B cell (primary cell): Measurements from ENCODE around the gene PLIN5. TPM values are rescaled to one million over a fixed set of nuclear protein-coding genes. Genes with fewer than 3 reads are reported as not detected.

Source experiments
- ATAC-seq: fragments of 200-7000 bp; cut with Tn5 transposase; one replicate; pipeline ENCODE4 v1.10.0; 2021; ENCODE audit warnings: low read depth, mild to moderate bottlenecking, moderate number of reproducible peaks, moderate library complexity
- CTCF ChIA-PET: fragments of 350-600 bp; sonication (Branson Sonifier 250); formaldehyde crosslinking; loops from one replicate; lab custom pipeline; 2021; ENCODE audit warnings: antibody characterized with exemption, inconsistent platforms; lab: Charles Lee
- POLR2A ChIA-PET: fragments of 350-600 bp; sonication (Branson Sonifier 250); formaldehyde crosslinking; loops from one replicate; lab custom pipeline; 2021; ENCODE audit warnings: antibody characterized with exemption; lab: Charles Lee
- DNase-seq: peaks from one replicate; pipeline ENCODE4 v3.0.0; 2013
- H2AFZ ChIP-seq: 2 replicates; pipeline ENCODE4 v1.6.1; 2012; ENCODE audit warnings: mild to moderate bottlenecking, low read depth, low read length; ENCODE audit not compliant: insufficient read depth, poor library complexity, severe bottlenecking
- H3K27ac ChIP-seq, 2 donors: 1 replicate in 1 of 2; 2 replicates in 1 of 2; pipeline ENCODE4 v1.5.1; 2012 to 2013; ENCODE audit warnings: low read length in 2 of 2, mild to moderate bottlenecking in 2 of 2, moderate library complexity in 1 of 2
- H3K27me3 ChIP-seq, 4 experiments: fragments of 200-600 bp in 1 of 4; sonication (generic) in 1 of 4; replicated peaks in 1 of 4; 1 replicate in 2 of 4; 2 replicates in 2 of 4; pipeline versions ENCODE4 v1.6.1 to v1.7.0; 2013 to 2016; ENCODE audit warnings: low read length in 3 of 4, mild to moderate bottlenecking in 2 of 4, mixed read lengths in 1 of 4, moderate library complexity in 1 of 4; ENCODE audit not compliant: insufficient read depth in 4 of 4, control insufficient read depth in 3 of 4; ENCODE audit errors: control extremely low read depth in 1 of 4
- H3K36me3 ChIP-seq, 2 experiments: replicated peaks in 1 of 2; 1 replicate in 1 of 2; 2 replicates in 1 of 2; pipeline versions ENCODE4 v1.6.1 to v1.7.1; 2013; ENCODE audit warnings: low read length in 1 of 2; ENCODE audit not compliant: insufficient read depth in 2 of 2, control insufficient read depth in 1 of 2; ENCODE audit errors: control extremely low read depth in 1 of 2, extremely low read depth in 1 of 2
- H3K4me1 ChIP-seq, 2 donors: fragments of 200-600 bp in 1 of 2; sonication (generic) in 1 of 2; 1 replicate in 1 of 2; 2 replicates in 1 of 2; pipeline versions ENCODE4 v1.5.1 to v1.6.1; 2013 to 2017; ENCODE audit warnings: low read length in 2 of 2; ENCODE audit not compliant: control insufficient read depth in 2 of 2, insufficient read depth in 2 of 2
- H3K4me2 ChIP-seq: replicated peaks from 2 replicates; pipeline ENCODE3; 2012; ENCODE audit warnings: mild to moderate bottlenecking, low read depth, low read length; ENCODE audit not compliant: poor library complexity, severe bottlenecking
- H3K4me3 ChIP-seq, 5 experiments: fragments of 200-600 bp in 1 of 5; sonication (generic) in 1 of 5; 1 replicate in 3 of 5; 2 replicates in 2 of 5; pipeline versions ENCODE4 v1.5.1 to v1.7.0; 2011 to 2016; ENCODE audit warnings: low read length in 4 of 5, mild to moderate bottlenecking in 4 of 5, low read depth in 2 of 5, control low read depth in 1 of 5, moderate library complexity in 1 of 5; ENCODE audit not compliant: insufficient read depth in 1 of 5; ENCODE audit errors: control extremely low read depth in 1 of 5, extremely low read depth in 1 of 5
- H3K79me2 ChIP-seq: fragments of 200-600 bp; sonication (generic); one replicate; pipeline ENCODE4 v1.6.0; 2016; ENCODE audit warnings: low read length; ENCODE audit not compliant: control insufficient read depth, insufficient read depth
- H3K9ac ChIP-seq: fragments of 200-600 bp; sonication (generic); 2 replicates; pipeline ENCODE4 v1.6.1; 2017; ENCODE audit warnings: mild to moderate bottlenecking, low read length, moderate library complexity
- H3K9me3 ChIP-seq, 3 donors: one replicate each; pipeline versions ENCODE4 v1.6.1 to v1.7.1; 2013; ENCODE audit warnings: low read length in 2 of 3; ENCODE audit not compliant: control insufficient read depth in 2 of 3, insufficient read depth in 1 of 3; ENCODE audit errors: control extremely low read depth in 1 of 3
- H4K20me1 ChIP-seq: 2 replicates; pipeline ENCODE4 v1.6.0; 2012; ENCODE audit warnings: mild to moderate bottlenecking, low read length; ENCODE audit not compliant: insufficient read depth, control insufficient read depth, poor library complexity, severe bottlenecking
- H3K27ac Mint-ChIP-seq: one replicate; pipeline ENCODE4 v1.8.0; 2021; ENCODE audit warnings: mixed read lengths
- H3K27me3 Mint-ChIP-seq: one replicate; pipeline ENCODE4 v1.8.0; 2021; ENCODE audit warnings: mixed read lengths
- H3K4me1 Mint-ChIP-seq: one replicate; pipeline ENCODE4 v1.8.0; 2021; ENCODE audit warnings: mixed read lengths
- H3K4me3 Mint-ChIP-seq: one replicate; pipeline ENCODE4 v1.8.0; 2021; ENCODE audit warnings: mixed read lengths
- H3K9me3 Mint-ChIP-seq: one replicate; pipeline ENCODE4 v1.8.0; 2022; ENCODE audit warnings: mixed read lengths; ENCODE audit not compliant: insufficient read depth
- EZH2 ChIP-seq: IDR thresholded peaks from 2 replicates; pipeline ENCODE4 v1.6.1; 2012; ENCODE audit warnings: borderline replicate concordance, low read depth, mild to moderate bottlenecking, moderate library complexity, low read length; ENCODE audit not compliant: insufficient read depth, poor library complexity, severe bottlenecking
- WGBS: methylation state at CpG from one replicate; pipeline ENCODE4 v1.1.5; 2013; ENCODE audit warnings: missing lambda C conversion rate; ENCODE audit not compliant: insufficient coverage; 5-methylcytosine and 5-hydroxymethylcytosine counted together
- intact Hi-C: fragments of 100-400 bp; cut with micrococcal nuclease; formaldehyde crosslinking; loops from one replicate; pipeline ENCODE4 v1.10.0; 2022
- polyA plus RNA-seq: library from polyadenylated mRNA; depleted of rRNA; stranded (reverse); fragments of >200 nt; gene quantifications from 2 replicates; pipeline ENCODE4 v1.2.3, GENCODE V29; 2012
- total RNA-seq, 2 donors: library from RNA; stranded (reverse); fragments of 120-200 nt in 1 of 2; gene quantifications; 1 replicate in 1 of 2; 2 replicates in 1 of 2; pipeline versions ENCODE4 v1.2.3 to v1.2.4, GENCODE V29; 2013 to 2022
- TF ChIP-seq, protein P1 (sequence below): fragments of 200-600 bp; IDR thresholded peaks from one replicate; pipeline ENCODE4 v1.8.0; 2022; ENCODE audit warnings: antibody characterized with exemption, mild to moderate bottlenecking

The PLIN5 gene
- total and polyA plus RNA-seq, 2 donors (not counting 1 experiment from before 2014, with no cell fraction given), result 0.15 to 0.27 TPM

DNA sequence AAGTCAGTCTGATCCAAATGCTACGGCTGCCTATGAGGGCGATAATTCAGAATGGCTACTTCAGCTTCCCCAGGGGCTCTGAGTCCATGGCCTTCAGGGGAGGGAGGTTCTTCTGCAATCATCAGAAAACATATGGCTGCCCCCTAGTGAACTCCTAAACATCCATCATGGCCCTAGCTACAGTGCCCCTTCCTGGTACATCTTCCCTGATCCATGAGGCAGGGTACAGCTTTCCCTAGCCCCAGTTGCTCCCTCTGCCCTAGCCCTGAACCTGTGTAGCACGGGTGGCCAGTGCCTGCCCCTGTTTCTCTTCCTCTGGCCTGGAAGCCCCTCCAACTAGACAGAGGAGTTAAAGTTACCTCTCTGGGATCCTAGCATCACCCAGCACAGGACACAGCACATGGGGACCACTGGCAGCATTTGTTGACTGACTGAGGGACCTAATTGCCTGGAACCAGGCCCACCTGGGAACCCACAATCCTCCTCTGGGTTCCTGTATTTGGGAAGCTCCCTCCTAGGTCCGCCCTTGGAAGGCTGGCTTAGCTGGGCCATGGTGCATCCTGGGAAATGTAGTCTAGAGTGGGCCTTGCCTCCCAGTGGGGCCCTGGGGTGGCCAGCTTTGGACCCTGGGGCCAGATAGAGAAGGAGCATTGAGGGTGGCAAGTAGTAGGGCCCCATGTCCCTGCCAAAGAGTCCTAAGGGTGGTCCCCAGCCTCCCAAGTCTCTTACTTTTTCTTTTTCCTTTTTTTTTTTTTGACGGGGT, 42.2 kb upstream of the PLIN5 start:
- Histone ChIP-seq H3K4me2 (no peak overlapping the region), H3K4me1 (peaks cover 3 to 4% of the 10 kb centered on the region in 2 donors), H3K36me3 (no peaks in the 10 kb centered on the region), H3K9me3 (peaks cover 0 to 12% (median 0%) of the 10 kb centered on the region in 3 donors), H3K27ac (no peak overlapping the region), H4K20me1 (no peaks in the 10 kb centered on the region), H3K9ac (no peak overlapping the region), H3K27me3 (peaks cover 0 to 58% (median 24%) of the 10 kb centered on the region in 4 experiments), H2AFZ (no peak overlapping the region), H3K79me2 (no peaks in the 10 kb centered on the region), H3K4me3 (no peak overlapping the region)
- intact Hi-C loops, result no loop called here
- Mint-ChIP-seq H3K4me1 (peaks cover 4% of the 10 kb centered on the region), H3K4me3 (no peak overlapping the region), H3K9me3 (no peaks in the 10 kb centered on the region), H3K27ac (no peak overlapping the region), H3K27me3 (peaks cover 38% of the 10 kb centered on the region)
- ChIA-PET POLR2A (interaction anchor here (0.8 kb wide), 1 partner anchor 29 kb away, joined by 4 read pairs; no protein-coding TSS in a partner anchor), CTCF (interaction anchor here (1.1 to 4.2 kb wide), 6 partner anchors 8 to 60 kb away, joined by 3 to 51 read pairs (median 7); no protein-coding TSS in a partner anchor)
- TF ChIP-seq, protein P1, sequence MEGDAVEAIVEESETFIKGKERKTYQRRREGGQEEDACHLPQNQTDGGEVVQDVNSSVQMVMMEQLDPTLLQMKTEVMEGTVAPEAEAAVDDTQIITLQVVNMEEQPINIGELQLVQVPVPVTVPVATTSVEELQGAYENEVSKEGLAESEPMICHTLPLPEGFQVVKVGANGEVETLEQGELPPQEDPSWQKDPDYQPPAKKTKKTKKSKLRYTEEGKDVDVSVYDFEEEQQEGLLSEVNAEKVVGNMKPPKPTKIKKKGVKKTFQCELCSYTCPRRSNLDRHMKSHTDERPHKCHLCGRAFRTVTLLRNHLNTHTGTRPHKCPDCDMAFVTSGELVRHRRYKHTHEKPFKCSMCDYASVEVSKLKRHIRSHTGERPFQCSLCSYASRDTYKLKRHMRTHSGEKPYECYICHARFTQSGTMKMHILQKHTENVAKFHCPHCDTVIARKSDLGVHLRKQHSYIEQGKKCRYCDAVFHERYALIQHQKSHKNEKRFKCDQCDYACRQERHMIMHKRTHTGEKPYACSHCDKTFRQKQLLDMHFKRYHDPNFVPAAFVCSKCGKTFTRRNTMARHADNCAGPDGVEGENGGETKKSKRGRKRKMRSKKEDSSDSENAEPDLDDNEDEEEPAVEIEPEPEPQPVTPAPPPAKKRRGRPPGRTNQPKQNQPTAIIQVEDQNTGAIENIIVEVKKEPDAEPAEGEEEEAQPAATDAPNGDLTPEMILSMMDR, result no peak
- no peak for TF ChIP-seq EZH2
- WGBS, result 74% methylated on average over 4 of the region's 5 CpGs
- DNase-seq, result no peak
- ATAC-seq, result no peak
